HepG2 (cell line): ENCODE data around the gene ROM1. TPM values are rescaled to one million over a fixed set of nuclear protein-coding genes. Genes with fewer than 3 reads are reported as not detected.

Experiments used
- ATF5 ChIP-seq: sonication (generic); formaldehyde crosslinking; IDR thresholded peaks from 2 replicates; pipeline ENCODE4 v1.4.0; 2020; ENCODE audit warnings: mild to moderate bottlenecking, low read depth, missing genetic modification reagents
- CHD2 ChIP-seq: IDR thresholded peaks from 2 replicates; pipeline ENCODE4 v1.6.1; 2011; ENCODE audit warnings: low read depth, low read length, improper control_type of control experiment
- ERF ChIP-seq: IDR thresholded peaks from 2 replicates; pipeline ENCODE4 v1.6.1; 2018; ENCODE audit warnings: missing biosample characterization, missing genetic modification reagents
- HDAC1 ChIP-seq: sonication (generic); formaldehyde crosslinking; IDR thresholded peaks from 2 replicates; pipeline ENCODE4 v1.5.1; 2020; ENCODE audit warnings: mild to moderate bottlenecking, missing genetic modification reagents
- HNF4A ChIP-seq: sonication (generic); formaldehyde crosslinking; IDR thresholded peaks from 2 replicates; pipeline ENCODE4 v1.4.0; 2020; ENCODE audit warnings: missing genetic modification reagents
- ISL2 ChIP-seq: sonication (generic); formaldehyde crosslinking; IDR thresholded peaks from 2 replicates; pipeline ENCODE4 v1.5.0; 2020; ENCODE audit warnings: missing genetic modification reagents
- JUNB ChIP-seq: sonication (generic); formaldehyde crosslinking; IDR thresholded peaks from 2 replicates; pipeline ENCODE4 v1.8.0; 2022; ENCODE audit warnings: missing genetic modification reagents, mild to moderate bottlenecking, borderline replicate concordance
- MED1 ChIP-seq: sonication (generic); formaldehyde crosslinking; IDR thresholded peaks from 2 replicates; pipeline ENCODE4 v1.4.0; 2020; ENCODE audit warnings: missing genetic modification reagents
- MIER3 ChIP-seq: IDR thresholded peaks from 2 replicates; pipeline ENCODE4 v1.6.1; 2016; ENCODE audit warnings: missing compliant biosample characterization, borderline replicate concordance
- MXD1 ChIP-seq: sonication (generic); formaldehyde crosslinking; IDR thresholded peaks from 2 replicates; pipeline ENCODE4 v1.4.0; 2020; ENCODE audit warnings: mild to moderate bottlenecking, missing genetic modification reagents
- MXD3 ChIP-seq: IDR thresholded peaks from 2 replicates; pipeline ENCODE4 v1.6.1; 2016; ENCODE audit warnings: mild to moderate bottlenecking, missing biosample characterization, missing genetic modification reagents
- NRL ChIP-seq: sonication (generic); formaldehyde crosslinking; IDR thresholded peaks from 2 replicates; pipeline ENCODE4 v1.5.0; 2020; ENCODE audit warnings: missing genetic modification reagents, mild to moderate bottlenecking, moderate library complexity, borderline replicate concordance
- PHF8 ChIP-seq: sonication (generic); formaldehyde crosslinking; IDR thresholded peaks from 2 replicates; pipeline ENCODE4 v1.5.0; 2020; ENCODE audit warnings: missing genetic modification reagents
- POLR2A ChIP-seq, 2 experiments: IDR thresholded peaks; 2 replicates each; pipeline ENCODE4 v1.6.1; 2011; ENCODE audit warnings: low read depth in 2 of 2, low read length in 2 of 2, mild to moderate bottlenecking in 1 of 2, moderate library complexity in 1 of 2; ENCODE audit not compliant: insufficient read depth in 1 of 2
- RXRA ChIP-seq: sonication (generic); formaldehyde crosslinking; IDR thresholded peaks from 2 replicates; pipeline ENCODE4 v1.5.1; 2020; ENCODE audit warnings: missing genetic modification reagents
- SPEN ChIP-seq: sonication (generic); formaldehyde crosslinking; IDR thresholded peaks from 2 replicates; pipeline ENCODE4 v1.5.1; 2020; ENCODE audit warnings: low read depth, mild to moderate bottlenecking, missing genetic modification reagents
- SSRP1 ChIP-seq: IDR thresholded peaks from 2 replicates; pipeline ENCODE4 v1.6.1; 2016; ENCODE audit warnings: control low read depth
- TGIF2 ChIP-seq: IDR thresholded peaks from 2 replicates; pipeline ENCODE4 v1.6.1; 2016; ENCODE audit warnings: control low read depth, missing compliant biosample characterization
- ZNF235 ChIP-seq: sonication (generic); formaldehyde crosslinking; IDR thresholded peaks from 2 replicates; pipeline ENCODE4 v1.8.1; 2023; ENCODE audit warnings: mild to moderate bottlenecking, missing genetic modification reagents, borderline replicate concordance
- ZNF317 ChIP-seq: sonication (generic); formaldehyde crosslinking; IDR thresholded peaks from 2 replicates; pipeline ENCODE4 v1.5.0; 2020; ENCODE audit warnings: mild to moderate bottlenecking, missing genetic modification reagents
- ZNF567 ChIP-seq: sonication (generic); formaldehyde crosslinking; IDR thresholded peaks from 2 replicates; pipeline ENCODE4 v1.8.1; 2023; ENCODE audit warnings: mild to moderate bottlenecking, missing genetic modification reagents, borderline replicate concordance
- ZNF607 ChIP-seq: sonication (generic); formaldehyde crosslinking; IDR thresholded peaks from 2 replicates; pipeline ENCODE4 v1.5.1; 2020; ENCODE audit warnings: missing genetic modification reagents, mild to moderate bottlenecking, borderline replicate concordance
- ZNF652 ChIP-seq: IDR thresholded peaks from 2 replicates; pipeline ENCODE4 v1.6.1; 2016; ENCODE audit warnings: low read depth, borderline replicate concordance
- ZNF841 ChIP-seq: sonication (generic); formaldehyde crosslinking; IDR thresholded peaks from 2 replicates; pipeline ENCODE4 v1.8.1; 2023; ENCODE audit warnings: missing genetic modification reagents, borderline replicate concordance
- ZZZ3 ChIP-seq: sonication (generic); formaldehyde crosslinking; IDR thresholded peaks from 2 replicates; pipeline ENCODE4 v1.4.0; 2020; ENCODE audit warnings: missing genetic modification reagents, mild to moderate bottlenecking, borderline replicate concordance
- polyA plus RNA-seq, 8 experiments: library from polyadenylated mRNA; depleted of rRNA in 3 of 8; stranded (reverse) in 7 of 8; unstranded in 1 of 8; fragments of >200 nt; fragmentation: Illumina TruSeq in 4 of 8; extraction: Trizol in 4 of 8; gene quantifications; 2 replicates each; pipeline versions ENCODE4 v1.2.1 to v1.2.3, GENCODE V29; 2011 to 2016; ENCODE audit warnings: low read depth in 4 of 8, missing spikeins in 1 of 8, mixed read lengths in 1 of 8; ENCODE audit not compliant: insufficient read depth in 1 of 8
- total RNA-seq, 5 experiments: library from RNA; depleted of rRNA; stranded (reverse); fragments of >200 nt; fragmentation: Illumina TruSeq; extraction: Trizol; gene quantifications; 2 replicates each; pipeline ENCODE4 v1.2.3, GENCODE V29; 2016; ENCODE audit warnings: low read depth in 1 of 5
- TF ChIP-seq, protein P1 (sequence below): sonication (generic); formaldehyde crosslinking; IDR thresholded peaks from 2 replicates; pipeline ENCODE4 v1.4.0; 2020; ENCODE audit warnings: missing genetic modification reagents
- TF ChIP-seq, protein P2 (sequence below), 2 experiments: fragments of 450-650 bp in 1 of 2; sonication (generic) in 1 of 2; formaldehyde crosslinking; IDR thresholded peaks; 2 replicates each; pipeline versions ENCODE4 v1.5.0 to v1.8.0; 2020 to 2022; ENCODE audit warnings: mild to moderate bottlenecking in 1 of 2, missing genetic modification reagents in 1 of 2

Gene ROM1
- total and polyA plus RNA-seq, 2 of the 13 experiments (the other 11 are each of a cell fraction or from before 2014, with no cell fraction given), result 1.2 to 2.4 TPM

GRCh38 chr11:62601372-62602140 lies 11.5 kb upstream of the ROM1 start, which contains the start of gene MTA2 (continued):
- peak; percentile 53; the same call in 1 of the 2 replicates for TF ChIP-seq RXRA (CRISPR knock-in tag)
- 0 out of 2 replicates have a peak, but pooled peaks have one; percentile 35 for TF ChIP-seq ATF5
- 0 out of 2 replicates have a peak, but pooled peaks have one; percentile 35 for TF ChIP-seq ZNF317 (CRISPR knock-in tag)
- TF ChIP-seq MXD3 (CRISPR knock-in tag), result peak; percentile 79
- peak; percentile 25 for TF ChIP-seq ZNF607
- peak; percentile 99 for TF ChIP-seq ZNF652
- TF ChIP-seq JUNB (CRISPR knock-in tag), result 0 out of 2 replicates have a peak, but pooled peaks have one; percentile 3
- TF ChIP-seq NRL (CRISPR knock-in tag), result peak; percentile 34; the same call in 1 of the 2 replicates
- peak; percentile 81 for TF ChIP-seq HDAC1 (CRISPR knock-in tag)
- TF ChIP-seq SSRP1 (CRISPR knock-in tag), result no peak
- TF ChIP-seq PHF8 (CRISPR knock-in tag), result peak; percentile 71
- peak; percentile 31; the same call in 1 of the 2 replicates for TF ChIP-seq ISL2 (CRISPR knock-in tag)
- TF ChIP-seq TGIF2 (CRISPR knock-in tag), result no peak
- peak; percentile 91 for TF ChIP-seq SPEN
- TF ChIP-seq ZNF567 (CRISPR knock-in tag), result no peak
- TF ChIP-seq MED1 (CRISPR knock-in tag), result 0 out of 2 replicates have a peak, but pooled peaks have one; percentile 22
- peak; percentile 63 for TF ChIP-seq MXD1 (CRISPR knock-in tag)
- TF ChIP-seq, protein P1, sequence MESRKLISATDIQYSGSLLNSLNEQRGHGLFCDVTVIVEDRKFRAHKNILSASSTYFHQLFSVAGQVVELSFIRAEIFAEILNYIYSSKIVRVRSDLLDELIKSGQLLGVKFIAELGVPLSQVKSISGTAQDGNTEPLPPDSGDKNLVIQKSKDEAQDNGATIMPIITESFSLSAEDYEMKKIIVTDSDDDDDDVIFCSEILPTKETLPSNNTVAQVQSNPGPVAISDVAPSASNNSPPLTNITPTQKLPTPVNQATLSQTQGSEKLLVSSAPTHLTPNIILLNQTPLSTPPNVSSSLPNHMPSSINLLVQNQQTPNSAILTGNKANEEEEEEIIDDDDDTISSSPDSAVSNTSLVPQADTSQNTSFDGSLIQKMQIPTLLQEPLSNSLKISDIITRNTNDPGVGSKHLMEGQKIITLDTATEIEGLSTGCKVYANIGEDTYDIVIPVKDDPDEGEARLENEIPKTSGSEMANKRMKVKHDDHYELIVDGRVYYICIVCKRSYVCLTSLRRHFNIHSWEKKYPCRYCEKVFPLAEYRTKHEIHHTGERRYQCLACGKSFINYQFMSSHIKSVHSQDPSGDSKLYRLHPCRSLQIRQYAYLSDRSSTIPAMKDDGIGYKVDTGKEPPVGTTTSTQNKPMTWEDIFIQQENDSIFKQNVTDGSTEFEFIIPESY (CRISPR knock-in tag), result no peak
- TF ChIP-seq, protein P2, sequence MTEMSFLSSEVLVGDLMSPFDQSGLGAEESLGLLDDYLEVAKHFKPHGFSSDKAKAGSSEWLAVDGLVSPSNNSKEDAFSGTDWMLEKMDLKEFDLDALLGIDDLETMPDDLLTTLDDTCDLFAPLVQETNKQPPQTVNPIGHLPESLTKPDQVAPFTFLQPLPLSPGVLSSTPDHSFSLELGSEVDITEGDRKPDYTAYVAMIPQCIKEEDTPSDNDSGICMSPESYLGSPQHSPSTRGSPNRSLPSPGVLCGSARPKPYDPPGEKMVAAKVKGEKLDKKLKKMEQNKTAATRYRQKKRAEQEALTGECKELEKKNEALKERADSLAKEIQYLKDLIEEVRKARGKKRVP (CRISPR knock-in tag; IDR thresholded peaks at IDR 0.05), result 0 out of 4 replicates have a peak, but pooled peaks of 1 of the 2 experiments have one; percentile 46
- peak; percentile 41; the same call in 1 of the 2 replicates for TF ChIP-seq ERF (CRISPR knock-in tag)
- TF ChIP-seq HNF4A (CRISPR knock-in tag), result no peak
- TF ChIP-seq CHD2, result no peak
- peak in 1 of 2 experiments; percentile 72; a peak in 2 of 4 replicates for TF ChIP-seq POLR2A (IDR thresholded peaks at IDR 0.05; ENCODE audit: insufficient read depth in 1 of 2, low read depth in 2 of 2, low read length in 2 of 2)
- 0 out of 2 replicates have a peak, but pooled peaks have one; percentile 49 for TF ChIP-seq ZNF841
- TF ChIP-seq MIER3, result peak; percentile 73; the same call in 1 of the 2 replicates
- TF ChIP-seq ZZZ3 (CRISPR knock-in tag), result peak; percentile 58; the same call in 1 of the 2 replicates
- peak; percentile 96; the same call in 1 of the 2 replicates for TF ChIP-seq ZNF235 (CRISPR knock-in tag)
